Measurements from ENCODE around the gene ILDR2. TPM values are rescaled to one million over a fixed set of nuclear protein-coding genes. Genes with fewer than 3 reads are reported as not detected.

The ILDR2 gene
- total RNA-seq, 1 experiment from 2014 or later = not detected

GRCh38 chr1:166907051-166907450, 68.3 kb downstream of the ILDR2 start:
- Histone ChIP-seq H3K27ac (no peak overlapping the region), H2AFZ (no peak overlapping the region)
- no TSS peak for BruUV-seq (replicated peaks)

DNA sequence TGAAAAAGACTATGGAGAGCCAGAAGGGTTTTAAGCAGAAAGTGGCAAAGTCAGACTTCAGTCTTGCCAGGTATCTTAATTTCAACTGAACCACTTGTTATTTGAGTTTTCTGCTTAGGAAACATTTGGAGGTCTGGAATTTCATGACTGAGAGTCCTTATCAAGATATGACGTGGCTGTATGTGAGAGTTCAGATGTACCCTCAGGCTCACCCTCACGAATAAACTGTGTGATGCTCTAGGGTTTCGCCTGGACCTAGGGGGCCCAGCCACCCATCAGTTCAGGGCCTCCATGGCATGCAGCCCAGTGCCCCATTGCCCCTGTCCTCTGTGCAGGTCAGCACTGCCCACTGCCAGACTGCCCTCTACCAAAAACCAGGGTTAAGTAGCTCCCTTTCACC, 68.7 kb downstream of the ILDR2 start:
- no peak overlapping the region for H3K4me3 ChIP-seq
- no peaks in the 10 kb centered on the region for H3F3A ChIP-seq (ENCODE audit: insufficient read depth, low read depth)
- no peak for TF ChIP-seq CTCF (conservative IDR thresholded peaks at IDR 0.05)
- no peak for TF ChIP-seq EZH2 (IDR thresholded peaks at IDR 0.05; ENCODE audit: low read depth)
- no peak overlapping the region for H2AFZ ChIP-seq
- peaks cover 6% of the 10 kb centered on the region; the same call in 1 of the 2 replicates for H3K9me3 ChIP-seq (ENCODE audit: insufficient read depth, low read depth)
- H3K4me2 ChIP-seq = peak overlapping the region; percentile 18; the same call in 1 of the 2 replicates
- DNase-seq = peak; percentile 15 to 48
- H3K27ac ChIP-seq = no peak overlapping the region
- H3K36me3 ChIP-seq (ENCODE audit: low read depth) = no peaks in the 10 kb centered on the region
- no peaks in the 10 kb centered on the region for H3K9me2 ChIP-seq (ENCODE audit: insufficient read depth)
- no peaks in the 10 kb centered on the region for H3K27me3 ChIP-seq (ENCODE audit: insufficient read depth, low read depth)
- CTCF ChIA-PET = interaction anchor here (0.6 kb wide), 1 partner anchor 339 kb away, joined by 4 read pairs; no protein-coding TSS in a partner anchor
- no peaks in the 10 kb centered on the region for H3K79me2 ChIP-seq (ENCODE audit: low read depth)
- BruUV-seq (replicated peaks) = no TSS peak
- peaks cover 23% of the 10 kb centered on the region for H3K4me1 ChIP-seq (replicated peaks; ENCODE audit: insufficient read depth)
- intact Hi-C loops (cut with micrococcal nuclease; ENCODE audit: unreplicated experiment) = loop anchor here (1.0 kb wide), 1 partner anchor 30 kb away; the partner anchor contains the start of gene TADA1
- POLR2A ChIA-PET (ENCODE audit: unreplicated experiment) = interaction anchor here (0.5 to 1.8 kb wide), 4 partner anchors 67 to 314 kb away, joined by 3 to 8 read pairs (median 6); partner anchors contain the start of genes POGK and POU2F1
- no peaks in the 10 kb centered on the region for H4K20me1 ChIP-seq (ENCODE audit: insufficient read depth)

More at GRCh38 chr1:166907051-166907450, 68.3 kb downstream of the ILDR2 start:
- Histone ChIP-seq H3K9me3 (ENCODE audit: insufficient read depth, low read depth) (peaks cover 6% of the 10 kb centered on the region; the same call in 1 of the 2 replicates), H3K36me3 (ENCODE audit: low read depth) (no peaks in the 10 kb centered on the region), H3K79me2 (ENCODE audit: low read depth) (no peaks in the 10 kb centered on the region), H4K20me1 (ENCODE audit: insufficient read depth) (no peaks in the 10 kb centered on the region), H3F3A (ENCODE audit: insufficient read depth, low read depth) (no peaks in the 10 kb centered on the region), H3K9me2 (ENCODE audit: insufficient read depth) (no peaks in the 10 kb centered on the region), H3K27me3 (ENCODE audit: insufficient read depth, low read depth) (no peaks in the 10 kb centered on the region), H3K4me1 (replicated peaks; ENCODE audit: insufficient read depth) (peaks cover 23% of the 10 kb centered on the region), H3K4me2 (peak overlapping the region; percentile 18; the same call in 1 of the 2 replicates), H3K4me3 (no peak overlapping the region)
- CTCF ChIA-PET = interaction anchor here (0.6 kb wide), 1 partner anchor 338 kb away, joined by 4 read pairs; no protein-coding TSS in a partner anchor
- intact Hi-C loops (cut with micrococcal nuclease; ENCODE audit: unreplicated experiment) = no loop called here
- POLR2A ChIA-PET (ENCODE audit: unreplicated experiment) = interaction anchor here (1.8 kb wide), 1 partner anchor 68 kb away, joined by 8 read pairs; the partner anchor contains the start of gene POGK
- DNase-seq = no peak
- no peak for TF ChIP-seq EZH2 (IDR thresholded peaks at IDR 0.05; ENCODE audit: low read depth)
- no peak for TF ChIP-seq CTCF (conservative IDR thresholded peaks at IDR 0.05)

- TF ChIP-seq EZH2 (IDR thresholded peaks at IDR 0.05; ENCODE audit: low read depth) = no peak
- no peak overlapping the region for H3K27ac ChIP-seq
- no peaks in the 10 kb centered on the region for H3K79me2 ChIP-seq (ENCODE audit: low read depth)
- no peaks in the 10 kb centered on the region for H4K20me1 ChIP-seq (ENCODE audit: insufficient read depth)
- BruUV-seq (replicated peaks) = no TSS peak
- no peaks in the 10 kb centered on the region for H3K36me3 ChIP-seq (ENCODE audit: low read depth)
- H3F3A ChIP-seq (ENCODE audit: insufficient read depth, low read depth) = no peaks in the 10 kb centered on the region
- H3K4me1 ChIP-seq (replicated peaks; ENCODE audit: insufficient read depth) = peaks cover 23% of the 10 kb centered on the region
- no peaks in the 10 kb centered on the region for H3K27me3 ChIP-seq (ENCODE audit: insufficient read depth, low read depth)
- intact Hi-C loops (cut with micrococcal nuclease; ENCODE audit: unreplicated experiment) = loop anchor here (1.0 kb wide), 1 partner anchor 30 kb away; the partner anchor contains the start of gene TADA1
- ChIA-PET POLR2A (ENCODE audit: unreplicated experiment) (interaction anchor here (0.5 to 1.8 kb wide), 5 partner anchors 23 to 315 kb away, joined by 3 to 8 read pairs (median 5); partner anchors contain the start of genes POGK and POU2F1), CTCF (interaction anchor here (1.4 kb wide), 1 partner anchor 151 kb away, joined by 6 read pairs; no protein-coding TSS in a partner anchor)
- no peak overlapping the region for H3K4me2 ChIP-seq
- no peak overlapping the region; the same call in 1 of the 2 replicates for H2AFZ ChIP-seq
- no peak overlapping the region for H3K4me3 ChIP-seq
- H3K9me3 ChIP-seq (ENCODE audit: insufficient read depth, low read depth) = peaks cover 2% of the 10 kb centered on the region; the same call in 1 of the 2 replicates
- peak; percentile 38 to 56 for DNase-seq
- H3K9me2 ChIP-seq (ENCODE audit: insufficient read depth) = no peaks in the 10 kb centered on the region
These were observed 69.4 kb downstream of the ILDR2 start for GRCh38 chr1:166905900-166906299.
